K562 treated with DMSO at 1 percent for 48 hours (cell line): ENCODE results near the gene ZNF280B. TPM values are rescaled to one million over a fixed set of nuclear protein-coding genes. Genes with fewer than 3 reads are reported as not detected.

Source experiments
- total RNA-seq: library from RNA; unstranded; fragments of 300-600 nt; gene quantifications from 2 replicates; pipeline ENCODE4 v1.2.3, GENCODE V29; 2022; ENCODE audit warnings: low replicate concordance; ENCODE audit errors: extremely low read depth

Gene ZNF280B
- not detected in 2 replicates for total RNA-seq

DNA sequence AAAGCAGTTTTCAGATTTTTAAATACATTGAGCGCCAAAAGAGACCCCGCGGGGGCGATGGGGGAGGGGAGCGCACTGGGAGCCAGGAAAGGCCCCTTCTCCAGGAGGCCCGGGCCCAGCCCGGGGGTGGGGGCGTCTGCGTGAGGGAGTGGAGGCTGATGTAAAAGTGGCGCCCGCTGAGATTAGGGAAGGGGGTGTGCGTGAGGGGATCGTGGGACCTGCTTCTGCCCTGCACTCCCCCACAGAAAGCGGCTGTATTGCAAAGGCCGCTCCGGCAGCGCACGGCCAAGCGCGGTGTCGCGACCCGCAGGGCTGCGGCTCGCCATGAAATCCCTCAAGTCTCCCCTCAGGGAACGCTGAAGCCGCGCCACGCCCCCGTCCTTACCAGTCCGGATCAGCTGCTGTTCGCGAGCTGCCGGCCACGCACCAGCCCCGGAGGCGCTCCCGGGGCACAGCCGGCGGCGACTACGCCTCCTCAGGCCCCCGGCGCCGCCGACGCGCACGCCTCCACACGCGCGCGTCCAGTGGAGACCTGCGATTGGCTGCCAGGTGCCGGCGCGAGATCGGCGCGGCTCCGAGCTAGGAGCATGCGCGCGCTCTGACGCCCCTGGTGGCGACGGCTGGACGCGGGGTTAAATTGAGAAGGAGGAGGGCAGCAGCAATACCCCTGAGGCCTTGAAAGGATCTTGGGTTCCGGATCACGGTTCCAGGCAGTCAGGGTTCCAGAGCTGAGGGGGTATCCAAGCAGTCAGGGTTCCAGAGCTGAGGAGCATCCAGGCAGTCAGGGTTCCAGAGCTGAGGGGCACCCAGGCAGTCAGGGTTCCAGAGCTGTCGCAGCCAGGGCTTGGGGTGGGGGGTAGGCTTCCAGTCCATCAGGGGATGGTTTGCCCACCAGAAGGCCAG lies at the start of gene ZNF280B:
TSS of gene ZNF280B (minus strand) at position 469 of the 903 bp plus-strand sequence. CDS start 19,344 bp downstream, outside the sequence.

DNA sequence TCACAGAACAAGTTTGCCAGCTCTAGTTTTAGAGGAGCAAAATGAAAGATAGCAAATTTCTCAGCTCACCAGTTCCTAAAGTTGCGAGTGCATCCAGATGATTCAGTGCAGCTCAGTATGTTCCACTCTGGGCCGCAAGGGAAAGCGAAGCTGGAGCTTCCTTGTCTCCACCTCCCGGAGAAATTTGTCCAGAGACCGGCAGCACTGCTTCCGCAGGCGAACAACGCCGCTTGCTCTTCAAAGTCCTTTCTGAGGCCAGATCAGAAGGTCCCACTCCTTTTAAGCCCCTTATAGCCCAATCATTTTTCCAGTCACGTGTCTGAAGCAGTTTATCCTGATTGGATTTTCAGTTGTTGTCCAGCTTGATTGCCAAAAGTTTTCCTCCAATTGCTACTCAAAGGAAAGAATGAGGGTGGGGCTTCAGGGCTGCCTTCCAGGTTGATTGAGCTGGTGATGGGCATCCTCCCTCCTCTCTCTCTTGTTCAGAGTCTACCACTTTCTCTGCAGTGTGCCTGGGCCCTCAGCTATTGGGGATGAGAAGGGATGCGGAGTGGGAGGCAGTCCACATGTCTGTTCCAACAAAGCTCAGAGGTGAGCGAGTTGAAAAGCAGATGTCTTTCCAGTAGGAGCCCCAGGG lies 11.6 kb upstream of the ZNF280B start, which contains the start of gene ZNF280A:
TSS of gene ZNF280A (minus strand) at position 251 of the 637 bp plus-strand sequence. CDS start 4,640 bp downstream, outside the sequence.

Other genes starting within 250 kb of the ZNF280B start
- gene ZNF280A, start 11.5 kb upstream of the ZNF280B start, total RNA-seq: not detected in 2 replicates
- 775 and 1,084 TPM in 2 replicates for gene PRAME, start 50.5 kb upstream of the ZNF280B start, total RNA-seq
- not detected in 2 replicates for gene GGTLC2, start 135.9 kb upstream of the ZNF280B start, total RNA-seq